Measurements from ENCODE around the gene DNAJC1.

The DNAJC1 gene

GRCh38 chr10:21950566-21950965, 53.0 kb downstream of the DNAJC1 start:
- Histone ChIP-seq H3K27ac (ENCODE audit: extremely low read depth, low read depth, low read length) (no peak overlapping the region), H3K4me1 (ENCODE audit: control insufficient read depth, insufficient read depth, low read length) (0 out of 2 replicates have a peak, but pooled peaks cover under 1% of the 10 kb centered on the region), H3K9me3 (ENCODE audit: control insufficient read depth, insufficient read depth, low read depth, low read length) (no peaks in the 10 kb centered on the region), H3K36me3 (ENCODE audit: control insufficient read depth in 2 of 2, insufficient read depth in 1 of 2, low read length in 2 of 2) (no peaks in the 10 kb centered on the region), H3K4me3 (ENCODE audit: low read depth, low read length) (no peak overlapping the region)
- ChIA-PET CTCF (interaction anchor here (0.7 to 1.8 kb wide), 3 partner anchors 23 to 455 kb away, joined by 3 to 5 read pairs (median 4); no protein-coding TSS in a partner anchor), POLR2A (no interaction called here)
- TF ChIP-seq ZNF561 (tag by site-specific recombination; IDR thresholded peaks at IDR 0.05; ENCODE audit: borderline replicate concordance) = no peak
- peak; percentile 49; the same call in 1 of the 2 replicates for TF ChIP-seq PRDM1 (tag by site-specific recombination; IDR thresholded peaks at IDR 0.05)
- no peak for TF ChIP-seq ZFP69B (tag by site-specific recombination; IDR thresholded peaks at IDR 0.05)

- H3K4me3 ChIP-seq (ENCODE audit: low read depth, low read length) = no peak overlapping the region
- 0 out of 2 replicates have a peak, but pooled peaks cover 4% of the 10 kb centered on the region for H3K4me1 ChIP-seq (ENCODE audit: control insufficient read depth, insufficient read depth, low read length)
- ChIA-PET POLR2A (no interaction called here), CTCF (interaction anchor here (0.6 kb wide), 1 partner anchor 23 kb away, joined by 3 read pairs; no protein-coding TSS in a partner anchor)
- no peaks in the 10 kb centered on the region for H3K36me3 ChIP-seq (ENCODE audit: control insufficient read depth in 2 of 2, insufficient read depth in 1 of 2, low read length in 2 of 2)
- TF ChIP-seq ZEB2 (tag by site-specific recombination; IDR thresholded peaks at IDR 0.05) (no peak), ZNF629 (tag by site-specific recombination; IDR thresholded peaks at IDR 0.05) (peak; percentile 59), ZBTB21 (tag by site-specific recombination; IDR thresholded peaks at IDR 0.05) (peak; percentile 64), ZNF580 (tag by site-specific recombination; IDR thresholded peaks at IDR 0.05) (no peak), GLIS2 (tag by site-specific recombination; IDR thresholded peaks at IDR 0.05) (no peak), ZNF132 (tag by site-specific recombination; IDR thresholded peaks at IDR 0.05; ENCODE audit: borderline replicate concordance) (no peak), OSR2 (tag by site-specific recombination; IDR thresholded peaks at IDR 0.05) (no peak), GLI2 (tag by site-specific recombination; IDR thresholded peaks at IDR 0.05; ENCODE audit: borderline replicate concordance, low read depth) (no peak), ZNF133 (tag by site-specific recombination; IDR thresholded peaks at IDR 0.05) (no peak), ATF2 (tag by site-specific recombination; IDR thresholded peaks at IDR 0.05; ENCODE audit: low read depth) (peak; percentile 79)
- TF ChIP-seq, protein P1, sequence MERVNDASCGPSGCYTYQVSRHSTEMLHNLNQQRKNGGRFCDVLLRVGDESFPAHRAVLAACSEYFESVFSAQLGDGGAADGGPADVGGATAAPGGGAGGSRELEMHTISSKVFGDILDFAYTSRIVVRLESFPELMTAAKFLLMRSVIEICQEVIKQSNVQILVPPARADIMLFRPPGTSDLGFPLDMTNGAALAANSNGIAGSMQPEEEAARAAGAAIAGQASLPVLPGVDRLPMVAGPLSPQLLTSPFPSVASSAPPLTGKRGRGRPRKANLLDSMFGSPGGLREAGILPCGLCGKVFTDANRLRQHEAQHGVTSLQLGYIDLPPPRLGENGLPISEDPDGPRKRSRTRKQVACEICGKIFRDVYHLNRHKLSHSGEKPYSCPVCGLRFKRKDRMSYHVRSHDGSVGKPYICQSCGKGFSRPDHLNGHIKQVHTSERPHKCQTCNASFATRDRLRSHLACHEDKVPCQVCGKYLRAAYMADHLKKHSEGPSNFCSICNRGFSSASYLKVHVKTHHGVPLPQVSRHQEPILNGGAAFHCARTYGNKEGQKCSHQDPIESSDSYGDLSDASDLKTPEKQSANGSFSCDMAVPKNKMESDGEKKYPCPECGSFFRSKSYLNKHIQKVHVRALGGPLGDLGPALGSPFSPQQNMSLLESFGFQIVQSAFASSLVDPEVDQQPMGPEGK (tag by site-specific recombination; IDR thresholded peaks at IDR 0.05) = no peak
- no peaks in the 10 kb centered on the region for H3K9me3 ChIP-seq (ENCODE audit: control insufficient read depth, insufficient read depth, low read depth, low read length)
- no peak overlapping the region for H3K27ac ChIP-seq (ENCODE audit: extremely low read depth, low read depth, low read length)
Observed at GRCh38 chr10:21946946-21947345, 56.6 kb downstream of the DNAJC1 start.

GRCh38 chr10:21944727-21945386, 58.7 kb downstream of the DNAJC1 start:
- no peaks in the 10 kb centered on the region for H3K36me3 ChIP-seq (ENCODE audit: control insufficient read depth in 2 of 2, insufficient read depth in 1 of 2, low read length in 2 of 2)
- H3K9me3 ChIP-seq (ENCODE audit: control insufficient read depth, insufficient read depth, low read depth, low read length) = no peaks in the 10 kb centered on the region
- no peak overlapping the region for H3K27ac ChIP-seq (ENCODE audit: extremely low read depth, low read depth, low read length)
- H3K4me3 ChIP-seq (ENCODE audit: low read depth, low read length) = no peak overlapping the region
- POLR2A ChIA-PET = interaction anchor here (0.8 kb wide), 1 partner anchor 876 kb away, joined by 4 read pairs; no protein-coding TSS in a partner anchor
- H3K4me1 ChIP-seq (ENCODE audit: control insufficient read depth, insufficient read depth, low read length) = 0 out of 2 replicates have a peak, but pooled peaks cover 4% of the 10 kb centered on the region
- CTCF ChIA-PET = interaction anchor here (0.6 kb wide), 1 partner anchor 49 kb away, joined by 3 read pairs; no protein-coding TSS in a partner anchor
- TF ChIP-seq ZBTB20 (tag by site-specific recombination; IDR thresholded peaks at IDR 0.05) (no peak), ZNF488 (tag by site-specific recombination; IDR thresholded peaks at IDR 0.05) (no peak), ZNF311 (tag by site-specific recombination; IDR thresholded peaks at IDR 0.05; ENCODE audit: borderline replicate concordance) (no peak), ZNF555 (tag by site-specific recombination; conservative IDR thresholded peaks at IDR 0.05) (no peak), KLF8 (tag by site-specific recombination; IDR thresholded peaks at IDR 0.05) (no peak)
- TF ChIP-seq, protein P2, sequence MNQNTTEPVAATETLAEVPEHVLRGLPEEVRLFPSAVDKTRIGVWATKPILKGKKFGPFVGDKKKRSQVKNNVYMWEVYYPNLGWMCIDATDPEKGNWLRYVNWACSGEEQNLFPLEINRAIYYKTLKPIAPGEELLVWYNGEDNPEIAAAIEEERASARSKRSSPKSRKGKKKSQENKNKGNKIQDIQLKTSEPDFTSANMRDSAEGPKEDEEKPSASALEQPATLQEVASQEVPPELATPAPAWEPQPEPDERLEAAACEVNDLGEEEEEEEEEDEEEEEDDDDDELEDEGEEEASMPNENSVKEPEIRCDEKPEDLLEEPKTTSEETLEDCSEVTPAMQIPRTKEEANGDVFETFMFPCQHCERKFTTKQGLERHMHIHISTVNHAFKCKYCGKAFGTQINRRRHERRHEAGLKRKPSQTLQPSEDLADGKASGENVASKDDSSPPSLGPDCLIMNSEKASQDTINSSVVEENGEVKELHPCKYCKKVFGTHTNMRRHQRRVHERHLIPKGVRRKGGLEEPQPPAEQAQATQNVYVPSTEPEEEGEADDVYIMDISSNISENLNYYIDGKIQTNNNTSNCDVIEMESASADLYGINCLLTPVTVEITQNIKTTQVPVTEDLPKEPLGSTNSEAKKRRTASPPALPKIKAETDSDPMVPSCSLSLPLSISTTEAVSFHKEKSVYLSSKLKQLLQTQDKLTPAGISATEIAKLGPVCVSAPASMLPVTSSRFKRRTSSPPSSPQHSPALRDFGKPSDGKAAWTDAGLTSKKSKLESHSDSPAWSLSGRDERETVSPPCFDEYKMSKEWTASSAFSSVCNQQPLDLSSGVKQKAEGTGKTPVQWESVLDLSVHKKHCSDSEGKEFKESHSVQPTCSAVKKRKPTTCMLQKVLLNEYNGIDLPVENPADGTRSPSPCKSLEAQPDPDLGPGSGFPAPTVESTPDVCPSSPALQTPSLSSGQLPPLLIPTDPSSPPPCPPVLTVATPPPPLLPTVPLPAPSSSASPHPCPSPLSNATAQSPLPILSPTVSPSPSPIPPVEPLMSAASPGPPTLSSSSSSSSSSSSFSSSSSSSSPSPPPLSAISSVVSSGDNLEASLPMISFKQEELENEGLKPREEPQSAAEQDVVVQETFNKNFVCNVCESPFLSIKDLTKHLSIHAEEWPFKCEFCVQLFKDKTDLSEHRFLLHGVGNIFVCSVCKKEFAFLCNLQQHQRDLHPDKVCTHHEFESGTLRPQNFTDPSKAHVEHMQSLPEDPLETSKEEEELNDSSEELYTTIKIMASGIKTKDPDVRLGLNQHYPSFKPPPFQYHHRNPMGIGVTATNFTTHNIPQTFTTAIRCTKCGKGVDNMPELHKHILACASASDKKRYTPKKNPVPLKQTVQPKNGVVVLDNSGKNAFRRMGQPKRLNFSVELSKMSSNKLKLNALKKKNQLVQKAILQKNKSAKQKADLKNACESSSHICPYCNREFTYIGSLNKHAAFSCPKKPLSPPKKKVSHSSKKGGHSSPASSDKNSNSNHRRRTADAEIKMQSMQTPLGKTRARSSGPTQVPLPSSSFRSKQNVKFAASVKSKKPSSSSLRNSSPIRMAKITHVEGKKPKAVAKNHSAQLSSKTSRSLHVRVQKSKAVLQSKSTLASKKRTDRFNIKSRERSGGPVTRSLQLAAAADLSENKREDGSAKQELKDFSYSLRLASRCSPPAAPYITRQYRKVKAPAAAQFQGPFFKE (tag by site-specific recombination; IDR thresholded peaks at IDR 0.05; ENCODE audit: borderline replicate concordance) = no peak
